GM18907 (cell line): ENCODE data around the gene ASXL2.
"Not testable (repeated sequence)": the region's sequence is repeated elsewhere in the genome, so short reads cannot be mapped to it uniquely, and the experiment has no call there.

Experiments
- ATAC-seq: cut with Tn5 transposase; IDR thresholded peaks from one replicate; pipeline ENCODE4 v1.9.1; 2021; ENCODE audit warnings: mild to moderate bottlenecking, moderate library complexity; ENCODE audit not compliant: unreplicated experiment

ASXL2 gene

DNA sequence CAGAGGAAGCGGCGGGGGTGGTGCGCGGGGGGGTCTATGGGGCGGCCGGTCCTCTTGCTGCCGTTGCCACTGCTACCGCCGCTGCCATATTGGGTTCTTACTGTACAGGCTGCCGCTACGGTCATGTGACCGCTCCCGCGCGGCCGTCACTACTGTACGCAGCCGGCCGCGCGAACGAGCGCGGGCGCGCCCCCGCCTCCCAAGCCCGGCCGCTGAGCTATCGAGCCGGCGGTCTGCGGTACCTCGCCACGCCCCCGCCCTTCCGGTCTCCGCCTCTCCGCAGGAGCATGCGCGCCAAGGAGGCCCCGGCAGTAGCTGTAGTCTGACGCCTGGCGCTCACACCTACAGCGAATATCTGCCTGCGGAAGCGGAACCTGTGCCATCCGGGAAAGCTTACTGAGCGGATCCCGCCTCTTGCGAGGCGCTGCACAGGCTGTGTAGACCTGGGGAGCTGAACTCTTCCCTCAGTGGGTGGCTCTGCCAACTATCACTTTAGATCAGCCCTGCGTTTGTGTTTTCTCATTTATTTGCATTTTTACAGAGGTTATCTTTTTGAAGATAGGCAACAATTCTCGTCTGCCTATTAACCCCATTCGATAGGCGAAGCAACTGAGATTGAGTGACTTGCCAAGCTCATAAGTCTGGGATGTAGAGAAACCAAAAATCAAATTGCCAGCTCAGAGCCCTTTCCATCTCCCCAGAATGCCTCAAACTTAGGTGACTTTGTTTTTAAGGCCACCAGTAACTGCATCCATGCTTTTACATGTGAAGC, at the start of gene ASXL2:
Gene ASXL2, minus strand, starts transcription at position 127 of the 772 bp plus-strand sequence. CDS start 265 bp downstream, outside the sequence.
- ATAC-seq, result peak; percentile 89

DNA sequence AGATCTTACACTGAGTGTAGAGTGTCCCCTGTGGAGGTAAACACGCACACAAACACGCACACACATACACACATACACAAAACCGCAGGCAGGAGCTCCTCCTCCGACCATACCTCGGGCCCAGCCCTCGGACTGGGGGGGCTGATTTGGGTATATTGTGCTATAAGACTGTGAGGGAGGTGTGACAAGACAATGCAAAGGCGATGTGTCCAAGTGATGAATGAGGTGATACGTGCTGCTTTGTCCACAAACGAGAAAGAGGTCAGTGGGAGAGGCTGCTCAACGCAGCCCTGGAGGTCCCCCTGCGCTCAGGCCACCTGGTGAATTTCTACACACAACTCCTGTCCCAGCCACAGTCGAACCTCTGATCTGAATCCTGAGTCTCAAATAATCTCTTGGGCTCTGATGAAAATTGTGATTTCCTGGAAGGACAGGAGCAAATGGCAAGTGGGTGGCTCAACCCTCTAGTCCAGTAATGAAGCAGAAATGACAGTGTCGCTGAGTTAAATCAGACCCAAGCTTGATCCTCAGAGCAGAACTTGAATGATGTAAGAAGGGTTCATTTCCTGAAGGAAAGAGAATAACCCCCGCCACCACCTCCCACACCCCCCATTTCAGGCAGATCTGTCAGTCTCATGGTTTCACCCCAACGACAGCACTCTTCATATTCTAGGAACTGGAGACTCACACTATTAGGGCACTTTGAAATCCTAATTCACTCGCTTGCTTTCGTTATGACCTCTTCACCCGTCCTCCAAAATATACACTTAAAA, 48.9 kb upstream of the ASXL2 start:
- ATAC-seq, result no peak

DNA sequence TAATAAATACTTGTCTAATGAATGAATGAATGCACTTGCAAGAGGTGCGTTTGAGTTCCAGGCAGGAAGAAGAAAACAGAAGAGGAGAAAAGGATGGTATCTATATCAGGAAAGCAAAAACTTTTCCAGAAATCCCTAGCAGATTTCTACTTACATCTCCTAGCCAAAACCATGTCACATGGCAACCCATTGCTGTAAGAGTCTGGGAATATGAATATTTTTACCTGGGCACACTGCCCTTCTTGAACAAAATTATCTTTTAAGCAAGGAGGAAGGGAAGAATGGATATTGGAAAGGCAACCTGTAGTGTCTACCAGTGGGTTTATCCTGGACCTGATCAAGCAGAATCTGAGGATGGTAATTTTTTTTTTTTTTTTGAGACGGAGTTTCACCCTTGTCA, 44.2 kb upstream of the ASXL2 start:
- no peak for ATAC-seq

DNA sequence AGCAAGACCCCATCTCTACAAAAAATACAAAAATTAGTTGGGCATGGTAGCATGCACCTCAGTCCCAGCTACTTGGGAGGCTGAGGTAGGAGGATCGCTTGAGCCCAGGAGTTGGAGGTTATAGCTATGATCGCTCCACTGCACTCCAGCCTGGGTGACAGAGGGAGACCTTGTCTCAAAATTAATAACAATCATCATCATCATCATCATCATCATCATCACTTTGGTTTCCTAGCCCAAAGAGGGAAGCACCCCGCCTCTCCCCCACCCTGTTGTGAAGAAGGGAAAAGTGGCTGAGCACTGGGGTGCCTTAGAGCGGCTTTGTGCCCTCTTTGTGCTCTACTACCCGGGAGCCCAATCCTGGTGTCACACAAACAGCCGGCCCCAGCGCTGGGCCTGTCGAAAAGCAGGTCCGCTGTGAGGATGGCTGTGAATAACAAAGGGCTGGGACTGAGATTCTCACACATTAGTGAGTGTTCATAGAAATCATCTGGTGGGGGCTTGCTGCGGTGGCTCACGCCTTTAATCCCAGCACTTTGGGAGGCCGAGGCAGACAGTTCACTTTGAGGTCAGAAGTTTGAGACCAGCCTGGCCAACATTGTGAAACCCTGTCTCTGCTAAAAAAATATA, 42.6 kb upstream of the ASXL2 start:
- ATAC-seq, result no peak

DNA sequence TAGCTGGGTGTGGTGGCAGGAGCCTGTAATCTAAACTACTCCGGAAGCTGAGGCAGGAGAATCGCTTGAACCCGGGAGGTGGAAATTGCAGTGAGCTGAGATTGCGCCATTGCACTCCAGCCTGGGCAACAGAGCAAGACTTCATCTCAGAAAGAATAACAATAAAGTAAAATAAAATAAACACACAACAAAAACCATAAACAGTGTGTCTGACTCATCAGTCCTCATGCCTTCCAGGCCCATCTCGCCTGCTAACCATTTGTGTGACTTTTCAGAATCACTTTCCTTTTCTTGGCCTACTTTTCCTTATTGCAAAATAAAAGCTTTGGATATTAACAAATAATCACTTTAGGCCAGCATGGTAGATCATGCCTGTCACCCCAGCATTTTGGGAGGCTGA, 42.0 kb upstream of the ASXL2 start:
- ATAC-seq, result no peak

DNA sequence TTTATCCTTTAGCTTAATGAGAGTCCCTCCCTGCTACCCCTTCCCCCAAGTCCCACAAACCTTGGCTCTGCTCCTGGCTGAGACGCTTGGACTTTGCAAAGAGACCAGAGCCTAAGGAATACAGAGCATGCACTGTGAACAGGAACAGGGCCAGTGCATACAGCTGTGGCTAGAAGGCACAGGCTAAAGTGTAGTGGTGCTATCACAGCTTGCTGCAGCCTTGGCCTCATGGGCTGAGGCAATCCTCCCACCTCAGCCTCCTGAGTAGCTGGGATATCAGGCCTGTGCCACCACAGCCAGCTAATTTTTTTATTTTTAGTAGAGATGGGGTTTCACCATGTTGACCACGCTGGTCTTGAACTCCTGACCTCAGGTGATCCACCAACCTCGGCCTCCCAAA, 39.5 kb upstream of the ASXL2 start:
- ATAC-seq, result no peak

DNA sequence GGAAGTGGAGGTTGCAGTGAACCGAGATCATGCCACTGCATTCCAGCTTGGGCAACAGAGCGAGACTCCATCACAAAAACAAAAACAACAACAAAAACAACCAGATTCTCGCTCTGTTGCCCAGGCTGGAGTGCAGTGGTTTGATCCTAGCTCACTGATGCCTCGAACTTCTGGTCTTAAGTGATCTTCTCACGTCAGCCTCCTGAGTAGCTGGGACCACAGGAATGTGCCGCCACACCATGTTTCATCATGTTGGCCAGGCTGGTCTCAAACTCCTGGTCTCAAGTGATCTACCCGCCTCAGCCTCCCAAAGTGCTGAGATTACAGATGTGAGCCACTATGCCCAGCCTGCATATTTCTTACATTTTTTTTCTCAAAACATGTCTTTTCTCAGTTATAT, 39.1 kb upstream of the ASXL2 start:
- ATAC-seq, result not testable (repeated sequence)

DNA sequence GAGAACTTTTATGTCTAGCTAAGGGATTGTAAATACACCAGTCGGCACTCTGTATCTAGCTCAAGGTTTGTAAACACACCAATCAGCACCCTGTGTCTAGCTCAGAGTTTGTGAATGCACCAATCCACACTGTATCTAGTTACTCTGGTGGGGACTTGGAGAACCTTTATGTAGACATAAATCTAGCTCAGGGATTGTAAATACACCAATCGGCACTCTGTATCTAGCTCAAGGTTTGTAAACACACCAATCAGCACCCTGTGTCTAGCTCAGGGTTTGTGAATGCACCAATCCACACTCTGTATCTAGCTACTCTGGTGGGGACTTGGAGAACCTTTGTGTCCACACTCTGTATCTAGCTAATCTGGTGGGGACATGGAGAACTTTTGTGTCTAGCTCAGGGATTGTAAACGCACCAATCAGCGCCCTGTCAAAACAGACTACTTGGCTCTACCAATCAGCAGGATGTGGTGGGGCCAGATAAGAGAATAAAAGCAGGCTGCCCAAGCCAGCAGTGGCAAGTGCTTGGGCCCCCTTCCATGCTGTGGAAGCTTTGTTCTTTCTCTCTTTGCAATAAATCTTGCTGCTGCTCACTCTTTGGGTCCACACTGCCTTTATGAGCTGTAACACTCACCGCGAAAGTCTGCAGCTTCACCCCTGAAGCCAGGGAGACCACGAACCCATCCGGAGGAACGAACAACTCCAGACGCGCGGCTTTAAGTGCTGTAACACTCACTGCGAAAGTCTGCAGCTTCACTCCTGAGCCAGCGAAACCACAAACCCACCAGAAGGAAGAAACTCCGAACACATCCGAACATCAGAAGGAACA, 37.9 kb upstream of the ASXL2 start:
- not testable (repeated sequence) for ATAC-seq

DNA sequence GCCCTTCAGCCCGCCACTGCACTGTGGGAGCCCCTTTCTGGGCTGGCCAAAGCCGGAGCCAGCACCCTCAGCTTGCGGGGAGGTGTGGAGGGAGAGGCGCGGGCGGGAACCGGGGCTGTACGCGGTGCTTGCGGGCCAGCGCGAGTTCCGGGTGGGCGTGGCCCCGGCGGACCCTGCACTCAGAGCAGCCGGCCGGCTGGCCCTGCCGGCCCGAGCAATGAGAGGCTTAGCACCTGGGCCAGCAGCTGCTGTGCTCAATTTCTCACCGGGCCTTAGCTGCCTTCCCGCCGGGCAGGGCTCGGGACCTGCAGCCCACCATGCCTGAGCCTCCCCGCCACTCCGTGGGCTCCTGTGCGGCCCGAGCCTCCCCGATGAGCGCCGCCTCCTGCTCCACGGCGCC, 37.1 kb upstream of the ASXL2 start:
- not testable (repeated sequence) for ATAC-seq

DNA sequence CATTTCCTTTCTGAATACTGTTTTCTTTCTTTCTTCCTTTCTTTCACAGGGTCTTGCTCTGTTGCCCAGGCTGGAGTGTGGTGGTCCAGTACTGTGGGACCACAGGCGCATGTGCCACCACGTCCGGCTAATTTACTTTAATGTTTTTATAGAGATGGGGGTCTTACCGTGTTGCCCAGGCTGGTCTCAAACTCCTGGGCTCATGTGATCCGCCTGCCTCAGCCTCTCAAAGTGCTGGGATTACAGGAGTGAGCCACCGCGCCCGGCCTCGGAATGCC, 35.3 kb upstream of the ASXL2 start:
- not testable (repeated sequence) for ATAC-seq

DNA sequence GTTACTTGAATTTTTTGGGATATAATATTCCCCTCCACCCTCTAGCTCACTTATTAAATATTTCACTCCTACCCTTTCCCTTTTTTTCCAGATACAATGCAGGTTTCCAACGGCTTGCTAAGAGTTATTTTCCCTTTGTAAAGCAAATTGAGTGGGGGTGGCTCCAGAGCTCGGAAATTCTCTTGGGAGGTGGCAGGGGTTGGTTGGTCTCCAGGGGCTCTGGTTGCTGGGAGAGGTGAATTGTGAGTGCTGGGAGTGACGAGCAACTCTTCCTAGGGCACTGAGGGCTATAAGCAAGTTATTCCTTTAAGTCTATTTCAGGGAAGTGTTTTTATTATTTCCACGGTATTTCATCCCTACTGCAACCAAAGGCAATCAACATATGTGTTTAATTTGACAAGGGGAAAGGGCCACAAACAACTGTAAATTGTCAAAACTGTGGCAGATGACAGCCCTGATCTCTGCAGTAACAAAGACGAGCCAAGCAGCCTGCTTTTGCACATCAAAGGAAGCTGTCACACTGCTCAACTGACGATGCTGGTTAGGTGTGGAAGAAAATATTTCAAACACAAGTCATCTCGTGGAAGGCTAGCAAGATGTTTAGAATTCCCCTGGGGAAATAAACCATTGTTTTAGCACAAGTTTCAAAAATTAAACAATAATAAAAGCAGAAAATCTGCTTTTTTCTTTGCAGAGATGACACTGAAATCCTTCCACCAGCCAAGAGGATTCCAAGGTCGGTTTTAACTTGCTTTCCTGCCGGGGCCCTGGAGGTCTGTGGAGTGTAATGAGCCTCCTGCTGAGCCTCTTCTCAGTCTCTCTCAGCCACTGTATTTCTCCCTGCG, 34.8 kb upstream of the ASXL2 start:
- ATAC-seq, result no peak

DNA sequence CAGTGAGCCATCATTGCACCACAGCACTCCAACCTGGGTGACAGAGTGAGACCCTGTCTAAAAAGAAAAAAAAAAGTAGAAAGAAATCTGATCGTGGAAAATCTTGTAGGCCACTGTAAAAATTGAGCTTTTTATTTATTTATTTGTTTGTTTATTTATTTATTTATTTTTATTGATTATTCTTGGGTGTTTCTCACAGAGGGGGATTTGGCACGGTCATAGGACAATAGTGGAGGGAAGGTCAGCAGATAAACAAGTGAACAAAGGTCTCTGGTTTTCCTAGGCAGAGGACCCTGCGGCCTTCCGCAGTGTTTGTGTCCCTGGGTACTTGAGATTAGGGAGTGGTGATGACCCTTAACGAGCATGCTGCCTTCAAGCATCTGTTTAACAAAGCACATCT, 31.3 kb upstream of the ASXL2 start:
- ATAC-seq, result not testable (repeated sequence)

DNA sequence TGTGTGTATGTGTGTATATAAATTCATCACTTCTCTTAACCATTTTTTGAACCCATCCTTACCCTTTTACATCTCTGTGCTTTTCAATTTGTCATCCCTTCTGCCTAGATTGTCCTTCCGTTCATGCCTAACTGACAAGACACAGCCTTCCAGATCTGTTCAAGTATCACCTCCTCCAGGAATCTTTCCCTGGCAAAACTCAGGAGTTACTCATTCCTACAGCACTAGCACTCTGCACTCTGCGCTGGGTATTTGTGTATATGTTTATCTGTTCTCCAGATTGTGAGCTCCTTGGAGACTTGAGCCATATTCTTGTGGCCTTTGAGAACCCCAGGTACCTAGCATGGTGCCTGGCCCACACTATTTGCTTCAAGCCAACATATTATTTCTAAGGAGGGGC, 26.8 kb upstream of the ASXL2 start:
- no peak for ATAC-seq

DNA sequence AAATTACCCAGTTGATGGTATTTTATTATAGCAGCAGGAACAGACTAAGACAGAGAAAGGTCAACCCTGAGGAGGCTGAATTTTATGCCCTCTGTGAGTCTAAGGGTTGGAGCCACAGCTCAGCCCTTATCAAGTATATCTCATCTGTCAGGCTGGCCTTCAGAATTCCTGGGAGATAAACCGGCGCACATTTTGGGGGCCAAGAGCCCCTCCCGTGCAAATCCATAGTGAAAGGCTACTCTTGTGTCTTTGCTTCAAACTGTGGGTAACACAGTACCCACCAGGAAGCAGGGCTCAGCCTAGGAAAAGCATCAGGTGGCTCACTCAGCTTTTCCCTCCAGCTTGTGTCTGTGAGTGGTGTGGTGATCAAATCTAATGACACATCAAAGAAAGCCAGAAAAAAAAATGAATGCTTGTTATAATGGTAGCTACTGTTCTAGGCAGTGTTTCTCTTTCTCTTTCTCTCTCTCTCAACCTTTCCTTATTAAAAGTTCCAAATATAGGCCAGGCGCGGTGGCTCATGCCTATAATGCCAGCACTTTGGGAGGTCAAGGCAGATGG, 25.0 kb upstream of the ASXL2 start:
- ATAC-seq, result no peak

DNA sequence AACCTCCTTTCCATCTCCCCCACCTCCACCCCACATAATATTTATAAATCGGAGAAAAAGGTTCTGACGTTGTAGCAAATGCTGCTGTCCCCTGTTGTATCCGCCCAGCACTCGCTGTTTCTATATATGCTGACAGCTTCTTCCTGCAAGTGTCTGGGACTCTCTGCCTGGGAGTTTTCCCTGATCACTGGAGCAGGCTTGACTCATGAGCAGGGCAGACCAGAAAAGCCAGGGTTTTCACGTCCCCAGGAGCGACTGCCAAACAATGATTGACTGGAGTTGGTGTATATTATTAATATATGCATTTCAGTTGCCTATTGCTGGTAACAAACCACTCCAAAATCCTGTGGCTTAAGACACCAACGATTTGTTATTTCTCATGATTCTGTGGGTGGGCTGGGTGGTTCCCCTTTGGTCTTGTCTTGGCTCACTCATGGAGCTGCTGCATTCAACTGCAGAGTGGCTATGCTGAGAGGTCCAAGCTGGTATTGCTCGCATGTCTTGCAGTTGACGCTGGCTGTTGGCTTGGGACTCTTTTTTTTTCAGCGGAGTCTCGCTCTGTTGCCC, 21.2 kb upstream of the ASXL2 start:
- no peak for ATAC-seq

DNA sequence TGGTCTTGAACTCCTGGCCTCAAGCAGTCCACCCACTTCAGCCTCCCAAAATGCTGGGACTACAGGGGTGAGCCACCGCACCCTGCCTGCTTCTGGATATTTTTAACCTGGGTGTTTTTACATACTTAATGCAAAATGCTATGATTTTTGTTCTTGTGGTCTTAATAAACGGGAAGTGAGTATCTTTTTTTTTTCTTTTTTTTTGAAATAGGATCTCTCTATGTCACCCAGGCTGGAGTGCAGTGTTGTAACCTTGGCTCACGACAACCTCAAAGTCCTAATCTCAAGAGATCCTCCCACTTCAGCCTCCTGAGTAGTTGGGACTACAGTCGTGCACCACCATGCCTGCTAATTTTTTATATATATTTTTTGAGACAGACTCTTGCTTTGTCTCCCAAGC, 19.2 kb upstream of the ASXL2 start:
- no peak for ATAC-seq

DNA sequence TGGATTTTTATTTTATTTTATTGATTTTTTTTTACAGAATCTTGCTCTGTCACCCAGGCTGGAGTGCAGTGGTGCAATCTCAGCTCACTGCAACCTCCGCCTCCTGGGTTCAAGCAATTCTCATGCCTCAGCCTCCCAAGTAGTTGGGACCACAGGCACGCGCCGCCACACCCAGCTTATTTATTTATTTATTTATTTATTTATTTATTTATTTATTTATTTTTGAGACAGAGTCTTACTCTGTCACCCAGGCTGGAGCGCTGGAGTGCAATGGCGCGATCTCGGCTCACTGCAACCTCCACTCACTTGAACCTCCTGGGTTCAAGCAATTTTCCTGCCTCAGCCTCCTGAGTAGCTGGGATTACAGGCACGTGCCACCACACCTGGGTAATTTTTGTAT, 18.0 kb upstream of the ASXL2 start:
- ATAC-seq, result not testable (repeated sequence)

DNA sequence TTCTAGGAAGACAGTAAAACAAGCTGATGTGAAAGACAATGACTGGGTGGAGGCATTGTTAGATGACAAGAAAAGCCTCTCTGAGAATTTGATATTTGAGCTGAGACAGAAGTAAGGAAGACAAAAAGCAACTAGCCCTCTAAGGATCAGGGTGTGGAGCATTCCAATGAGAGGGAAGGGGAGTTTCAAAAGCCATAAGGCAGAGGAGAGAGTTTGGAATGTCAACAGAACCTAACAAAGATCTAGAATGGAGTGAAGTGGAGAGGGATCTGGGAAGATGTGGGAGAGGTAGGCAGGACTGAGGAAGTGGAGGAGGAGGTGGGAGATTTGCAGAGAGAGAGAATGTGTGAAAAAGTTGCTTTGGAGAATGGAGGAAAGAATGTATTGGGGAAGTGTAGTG, 17.3 kb upstream of the ASXL2 start:
- ATAC-seq, result no peak

DNA sequence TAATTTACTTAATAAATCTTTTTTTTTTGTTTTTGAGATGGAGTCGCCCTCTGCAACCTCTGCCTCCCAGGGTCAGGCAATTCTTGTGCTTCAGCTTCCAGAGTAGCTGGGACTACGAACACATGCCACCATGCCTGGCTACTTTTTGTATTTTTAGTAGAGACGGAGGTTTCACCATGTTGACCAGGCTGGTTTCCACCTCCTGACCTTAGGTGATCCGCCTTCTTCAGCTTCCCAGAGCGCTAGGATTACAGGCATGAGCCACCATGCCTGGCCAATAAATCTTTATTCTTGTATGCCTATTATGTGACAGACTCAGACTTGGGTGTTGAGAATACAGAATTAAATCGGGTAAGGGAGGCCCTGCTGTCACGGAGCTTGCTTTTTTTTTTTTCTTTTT, 16.7 kb upstream of the ASXL2 start:
- no peak for ATAC-seq
